Measurements from ENCODE around the gene RSPH6A. TPM values are rescaled to one million over a fixed set of nuclear protein-coding genes. Genes with fewer than 3 reads are reported as not detected.

Gene RSPH6A
- polyA plus RNA-seq, 3 donors: not detected

DNA sequence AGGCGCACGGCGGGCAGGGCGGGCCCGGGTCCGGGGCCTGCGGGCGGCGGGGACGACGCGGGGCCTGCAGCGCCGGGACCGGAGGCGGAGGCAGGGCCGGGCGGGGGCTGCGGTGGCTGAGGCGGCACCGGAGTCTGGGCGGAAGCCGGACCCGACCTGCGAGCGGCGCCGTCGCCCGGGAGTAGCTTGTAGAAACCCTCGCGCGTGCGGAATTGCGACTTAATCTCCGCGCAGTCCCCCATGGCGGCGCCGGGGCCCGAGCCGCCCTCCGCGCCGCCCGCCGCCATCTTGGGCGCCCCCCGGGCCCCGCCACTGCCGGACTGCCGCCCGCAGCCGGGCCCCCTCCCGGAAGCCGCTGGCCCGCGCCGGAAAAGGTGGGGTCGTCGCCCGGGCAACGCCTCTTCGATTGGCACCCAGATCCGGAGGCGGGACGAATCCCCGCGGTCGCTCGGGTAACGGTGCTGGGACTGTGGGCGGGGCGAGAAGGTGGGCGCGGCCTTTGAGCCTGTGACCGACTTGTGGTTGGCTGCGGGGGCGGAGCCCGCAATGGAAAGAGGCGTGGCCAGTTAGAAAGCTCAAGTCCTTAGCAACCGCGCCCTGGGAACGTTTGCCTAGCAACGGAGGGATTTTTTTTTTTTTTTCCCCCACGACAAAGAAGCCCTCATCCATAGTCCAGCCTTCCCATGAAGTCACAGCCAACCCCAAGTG is 22.5 kb downstream of the RSPH6A start, which contains the start of gene DMWD:
Gene DMWD, minus strand, starts transcription at position 376 of the 708 bp plus-strand sequence. Its CDS starts 89 bp downstream, at position 287.
- H3K9me3 Mint-ChIP-seq: peaks cover 6 to 55% (median 28%) of the 10 kb centered on the region in 7 donors
- TF ChIP-seq, protein P1, sequence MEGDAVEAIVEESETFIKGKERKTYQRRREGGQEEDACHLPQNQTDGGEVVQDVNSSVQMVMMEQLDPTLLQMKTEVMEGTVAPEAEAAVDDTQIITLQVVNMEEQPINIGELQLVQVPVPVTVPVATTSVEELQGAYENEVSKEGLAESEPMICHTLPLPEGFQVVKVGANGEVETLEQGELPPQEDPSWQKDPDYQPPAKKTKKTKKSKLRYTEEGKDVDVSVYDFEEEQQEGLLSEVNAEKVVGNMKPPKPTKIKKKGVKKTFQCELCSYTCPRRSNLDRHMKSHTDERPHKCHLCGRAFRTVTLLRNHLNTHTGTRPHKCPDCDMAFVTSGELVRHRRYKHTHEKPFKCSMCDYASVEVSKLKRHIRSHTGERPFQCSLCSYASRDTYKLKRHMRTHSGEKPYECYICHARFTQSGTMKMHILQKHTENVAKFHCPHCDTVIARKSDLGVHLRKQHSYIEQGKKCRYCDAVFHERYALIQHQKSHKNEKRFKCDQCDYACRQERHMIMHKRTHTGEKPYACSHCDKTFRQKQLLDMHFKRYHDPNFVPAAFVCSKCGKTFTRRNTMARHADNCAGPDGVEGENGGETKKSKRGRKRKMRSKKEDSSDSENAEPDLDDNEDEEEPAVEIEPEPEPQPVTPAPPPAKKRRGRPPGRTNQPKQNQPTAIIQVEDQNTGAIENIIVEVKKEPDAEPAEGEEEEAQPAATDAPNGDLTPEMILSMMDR (IDR thresholded peaks at IDR 0.05): no peak

DNA sequence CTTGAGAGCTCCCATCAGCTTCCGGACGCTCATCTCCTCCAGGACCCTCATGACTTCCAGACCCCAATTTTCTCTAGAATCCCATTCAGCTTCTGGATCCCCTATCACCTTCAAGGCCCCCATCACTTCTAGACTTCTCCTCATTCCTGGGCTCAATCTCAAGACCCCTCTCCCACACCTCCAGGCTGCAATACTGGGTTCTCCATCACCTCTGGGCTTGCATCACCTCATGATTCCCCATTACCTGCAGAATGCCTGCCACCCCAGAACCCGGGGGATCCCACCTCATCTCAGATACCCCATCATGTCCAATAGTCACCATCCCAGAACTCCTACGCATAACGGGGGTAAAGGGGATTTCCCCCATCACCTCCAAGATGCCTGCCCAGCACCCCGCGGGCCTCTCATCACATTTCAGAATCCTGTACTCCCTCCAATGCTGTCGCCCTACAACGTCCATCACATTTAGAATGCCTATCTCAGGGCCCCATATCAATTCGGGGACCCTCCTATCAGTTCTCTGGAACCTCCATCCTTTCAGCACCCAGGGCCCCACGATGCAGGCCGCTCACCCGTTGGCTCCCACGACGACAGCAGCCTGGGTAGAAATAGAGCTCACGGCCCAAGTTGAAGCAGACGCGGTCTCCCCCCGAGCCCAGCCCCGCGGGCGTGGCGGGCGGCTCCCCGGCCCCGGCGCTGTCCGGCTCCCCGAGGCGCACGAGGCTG is 23.2 kb downstream of the RSPH6A start:
- Histone ChIP-seq H3K27me3 (ENCODE audit: control insufficient read depth in 2 of 2, insufficient read depth in 2 of 2, low read length in 2 of 2) (peaks cover 66 to 80% of the 10 kb centered on the region in 2 donors), H4K20me1 (ENCODE audit: insufficient read depth, low read length) (peaks cover 76% of the 10 kb centered on the region), H3K9me3 (replicated peaks in 1 of 2; ENCODE audit: control insufficient read depth in 1 of 2, insufficient read depth in 1 of 2, low read length in 2 of 2) (peaks cover 6 to 30% of the 10 kb centered on the region in 2 donors), H3K79me2 (ENCODE audit: insufficient read depth, low read length) (no peaks in the 10 kb centered on the region), H2AFZ (ENCODE audit: insufficient read depth, low read depth, low read length, poor library complexity, severe bottlenecking) (no peak overlapping the region), H3K9ac (ENCODE audit: insufficient read depth, low read length, poor library complexity, severe bottlenecking) (no peak overlapping the region), H3K4me1 (ENCODE audit: control insufficient read depth in 1 of 2, insufficient read depth in 2 of 2, low read length in 2 of 2) (peaks cover 35 to 41% of the 10 kb centered on the region in 2 donors), H3K4me2 (replicated peaks; ENCODE audit: extremely low read depth, low read length, poor library complexity, severe bottlenecking) (peak overlapping the region; percentile 70), H3K27ac (ENCODE audit: low read depth in 1 of 2, low read length in 2 of 2) (no peak overlapping the region), H3K4me3 (replicated peaks in 1 of 3; ENCODE audit: low read depth in 2 of 3, low read length in 3 of 3) (peak overlapping the region in 1 of 3 experiments; percentile 59), H3K36me3 (replicated peaks in 1 of 2; ENCODE audit: control insufficient read depth in 1 of 2, insufficient read depth in 2 of 2, low read length in 2 of 2) (no peaks in the 10 kb centered on the region)
- 9% methylated on average over 31 of the region's 31 CpGs for WGBS (ENCODE audit: insufficient coverage)
- no peak for DNase-seq
- Mint-ChIP-seq H3K4me1 (peaks cover 33% of the 10 kb centered on the region), H3K9me3 (peaks cover 6 to 60% (median 32%) of the 10 kb centered on the region in 7 donors), H3K27ac (peak overlapping the region in 6 of 7 donors; percentile 59 to 87 (median 74)), H3K36me3 (peaks cover 24 to 33% of the 10 kb centered on the region in 2 donors), H3K4me3 (peak overlapping the region; percentile 76 to 82), H3K27me3 (ENCODE audit: low read depth in 3 of 3) (peaks cover 85 to 93% (median 91%) of the 10 kb centered on the region in 3 donors)
- intact Hi-C loops (cut with micrococcal nuclease): no loop called here
- TF ChIP-seq, protein P1 (IDR thresholded peaks at IDR 0.05): no peak

More for the DNA sequence above, 22.5 kb downstream of the RSPH6A start, which contains the start of gene DMWD:
- peaks cover 85 to 91% (median 91%) of the 10 kb centered on the region in 3 donors for H3K27me3 Mint-ChIP-seq (ENCODE audit: low read depth in 3 of 3)
- H3K4me2 ChIP-seq (replicated peaks; ENCODE audit: extremely low read depth, low read length, poor library complexity, severe bottlenecking): peak within 1 kb of the TSS; percentile 70
- H3K27ac ChIP-seq (ENCODE audit: low read depth in 1 of 2, low read length in 2 of 2): no peak within 1 kb of the TSS
- peaks cover 6 to 23% of the 10 kb centered on the region in 2 donors for H3K9me3 ChIP-seq (replicated peaks in 1 of 2; ENCODE audit: control insufficient read depth in 1 of 2, insufficient read depth in 1 of 2, low read length in 2 of 2)
- peaks cover 33% of the 10 kb centered on the region for H3K4me1 Mint-ChIP-seq
- H3K36me3 ChIP-seq (replicated peaks in 1 of 2; ENCODE audit: control insufficient read depth in 1 of 2, insufficient read depth in 2 of 2, low read length in 2 of 2): no peaks in the 10 kb centered on the region
- no peaks in the 10 kb centered on the region for H3K79me2 ChIP-seq (ENCODE audit: insufficient read depth, low read length)
- peak; percentile 88 to 94 (median 89) for DNase-seq
- H3K9ac ChIP-seq (ENCODE audit: insufficient read depth, low read length, poor library complexity, severe bottlenecking): no peak within 1 kb of the TSS
- H3K36me3 Mint-ChIP-seq: peaks cover 20 to 28% of the 10 kb centered on the region in 2 donors
- H3K4me3 ChIP-seq (replicated peaks in 1 of 3; ENCODE audit: low read depth in 2 of 3, low read length in 3 of 3): peak within 1 kb of the TSS in 1 of 3 experiments; percentile 59
- peaks cover 62 to 80% of the 10 kb centered on the region in 2 donors for H3K27me3 ChIP-seq (ENCODE audit: control insufficient read depth in 2 of 2, insufficient read depth in 2 of 2, low read length in 2 of 2)
- H3K27ac Mint-ChIP-seq: peak within 1 kb of the TSS in 6 of 7 donors; percentile 60 to 87 (median 74)
- peaks cover 69% of the 10 kb centered on the region for H4K20me1 ChIP-seq (ENCODE audit: insufficient read depth, low read length)
- under 1% methylated on average over 86 of the region's 86 CpGs for whole genome bisulfite sequencing (ENCODE audit: insufficient coverage)
- intact Hi-C loops (cut with micrococcal nuclease): no loop called here
- H2AFZ ChIP-seq (ENCODE audit: insufficient read depth, low read depth, low read length, poor library complexity, severe bottlenecking): no peak within 1 kb of the TSS
- H3K4me1 ChIP-seq (ENCODE audit: control insufficient read depth in 1 of 2, insufficient read depth in 2 of 2, low read length in 2 of 2): peaks cover 35 to 41% of the 10 kb centered on the region in 2 donors
- peak within 1 kb of the TSS; percentile 76 to 94 for H3K4me3 Mint-ChIP-seq
